WI38 (cell line): Measurements from ENCODE around the gene PPM1B.
"Not testable (repeated sequence)": the region's sequence is repeated elsewhere in the genome, so short reads cannot be mapped to it uniquely, and the experiment has no call there.

ENCODE experiments used
- H3K4me3 ChIP-seq: 2 replicates; pipeline ENCODE4 v1.5.1; 2011; ENCODE audit warnings: low read depth, mild to moderate bottlenecking, control low read depth, low read length
- TF ChIP-seq, protein P1 (sequence below): IDR thresholded peaks from 2 replicates; pipeline ENCODE4 v1.5.1; 2012; ENCODE audit warnings: low read depth, mild to moderate bottlenecking, control low read depth, low read length

PPM1B gene

DNA sequence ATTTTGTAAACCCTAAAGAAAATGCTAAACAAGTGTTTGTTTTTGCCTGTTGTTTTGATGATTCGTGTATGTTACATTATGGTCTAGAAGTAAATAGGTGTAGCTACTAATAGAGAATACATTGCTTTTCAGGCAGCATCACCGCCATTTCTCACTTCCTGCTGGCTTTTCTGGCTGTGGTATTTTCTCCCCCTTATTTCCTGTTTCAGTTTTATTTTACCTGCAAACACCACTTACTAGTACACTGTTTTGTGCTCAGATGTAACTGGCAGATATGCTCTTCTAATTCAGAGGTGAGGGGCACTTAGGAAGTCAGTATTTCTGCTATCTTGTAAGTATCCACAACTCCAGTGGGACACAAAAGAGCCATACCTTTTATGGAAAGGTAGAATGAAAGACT lies 68.5 kb downstream of the PPM1B start:
- no peak overlapping the region for H3K4me3 ChIP-seq
- TF ChIP-seq, protein P1, sequence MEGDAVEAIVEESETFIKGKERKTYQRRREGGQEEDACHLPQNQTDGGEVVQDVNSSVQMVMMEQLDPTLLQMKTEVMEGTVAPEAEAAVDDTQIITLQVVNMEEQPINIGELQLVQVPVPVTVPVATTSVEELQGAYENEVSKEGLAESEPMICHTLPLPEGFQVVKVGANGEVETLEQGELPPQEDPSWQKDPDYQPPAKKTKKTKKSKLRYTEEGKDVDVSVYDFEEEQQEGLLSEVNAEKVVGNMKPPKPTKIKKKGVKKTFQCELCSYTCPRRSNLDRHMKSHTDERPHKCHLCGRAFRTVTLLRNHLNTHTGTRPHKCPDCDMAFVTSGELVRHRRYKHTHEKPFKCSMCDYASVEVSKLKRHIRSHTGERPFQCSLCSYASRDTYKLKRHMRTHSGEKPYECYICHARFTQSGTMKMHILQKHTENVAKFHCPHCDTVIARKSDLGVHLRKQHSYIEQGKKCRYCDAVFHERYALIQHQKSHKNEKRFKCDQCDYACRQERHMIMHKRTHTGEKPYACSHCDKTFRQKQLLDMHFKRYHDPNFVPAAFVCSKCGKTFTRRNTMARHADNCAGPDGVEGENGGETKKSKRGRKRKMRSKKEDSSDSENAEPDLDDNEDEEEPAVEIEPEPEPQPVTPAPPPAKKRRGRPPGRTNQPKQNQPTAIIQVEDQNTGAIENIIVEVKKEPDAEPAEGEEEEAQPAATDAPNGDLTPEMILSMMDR, result no peak

DNA sequence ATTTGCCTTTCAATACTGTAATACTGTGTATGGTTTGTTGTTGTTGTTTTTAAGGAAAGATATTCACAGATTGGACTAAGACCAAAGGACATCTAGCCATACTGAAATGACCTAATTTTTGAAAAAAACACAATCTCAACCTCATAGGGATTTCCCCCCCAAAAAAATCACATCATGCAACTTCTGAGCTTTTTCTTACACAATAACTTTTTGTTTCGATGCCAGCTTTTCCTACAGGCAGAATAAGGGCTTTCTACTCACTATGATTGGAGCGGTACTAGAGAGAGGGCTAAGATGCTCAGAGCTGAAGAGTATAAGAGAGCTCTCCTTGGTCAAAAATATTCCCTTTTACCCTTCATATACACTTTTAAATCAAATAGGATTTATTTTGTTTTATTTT lies 74.2 kb downstream of the PPM1B start:
- H3K4me3 ChIP-seq, result no peak overlapping the region
- TF ChIP-seq, protein P1, result no peak

DNA sequence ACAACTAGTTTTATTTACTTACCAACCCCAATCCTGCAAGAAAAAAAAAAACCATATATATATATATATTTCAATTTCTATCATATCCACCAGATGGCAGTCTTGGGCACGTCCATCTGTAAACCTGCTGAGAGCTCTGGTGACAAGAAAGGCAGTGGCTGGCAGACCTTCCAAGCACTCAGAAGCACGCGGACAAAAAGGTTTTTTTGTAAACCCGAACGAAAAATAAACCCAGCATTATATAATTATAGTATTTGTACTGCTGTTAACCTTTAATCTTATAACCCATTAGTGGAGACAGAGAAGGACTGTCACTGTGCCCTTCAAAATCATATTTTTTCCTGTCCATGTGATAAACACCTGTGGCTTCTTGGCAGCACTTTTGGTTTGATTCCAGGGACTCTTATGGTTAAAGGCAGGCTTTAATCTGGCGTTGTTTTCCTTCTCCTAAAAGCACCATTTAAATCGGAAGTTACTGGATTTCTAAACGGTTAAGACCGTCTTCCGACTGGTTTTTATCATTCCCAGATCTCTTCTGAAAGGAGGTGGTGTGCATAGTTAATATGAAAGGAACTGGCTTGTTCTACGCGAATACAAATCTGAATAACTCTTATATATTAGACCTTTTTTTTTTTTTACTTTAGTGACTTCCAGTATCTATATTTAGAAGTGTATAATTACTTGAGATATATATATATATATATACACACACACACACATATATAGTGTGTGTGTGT lies 75.6 kb downstream of the PPM1B start:
- peak overlapping the region; percentile 7 for H3K4me3 ChIP-seq
- TF ChIP-seq, protein P1, result peak; percentile 42

DNA sequence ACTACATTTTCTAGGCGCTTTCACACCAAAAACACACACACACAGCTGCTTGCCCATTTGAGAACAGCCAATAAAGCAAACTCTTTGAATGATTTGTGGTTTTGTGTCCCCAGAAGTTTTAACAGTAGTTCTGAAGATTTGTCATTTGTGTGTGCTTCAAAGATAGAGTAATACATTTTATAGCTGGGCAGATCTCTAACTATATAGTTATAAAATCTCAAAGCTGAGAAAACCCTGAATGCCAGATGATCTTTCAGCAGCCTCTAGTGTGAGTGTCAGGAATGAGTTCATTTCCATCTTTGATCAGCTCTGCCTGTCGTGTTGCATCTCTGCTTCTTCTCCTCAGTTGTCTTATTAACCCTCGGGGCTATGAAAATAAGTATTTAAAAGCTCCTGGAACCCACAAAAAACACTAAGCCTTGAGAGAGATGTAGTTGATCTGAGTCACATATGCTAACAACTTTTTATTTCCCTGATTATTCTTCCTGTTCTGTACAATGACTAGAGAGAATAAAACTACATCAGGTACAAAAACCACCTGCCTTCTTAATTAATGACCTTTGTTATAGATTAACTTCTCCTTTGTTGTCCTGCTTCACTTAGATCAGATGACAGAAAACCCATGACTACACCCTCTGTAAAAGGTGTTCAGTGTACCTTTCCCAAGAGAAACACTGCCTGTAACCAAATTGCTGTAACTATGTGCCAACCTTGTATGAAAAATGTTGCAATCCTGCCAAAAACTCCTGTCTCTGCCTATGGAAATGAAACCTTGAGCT lies 76.6 kb downstream of the PPM1B start:
- H3K4me3 ChIP-seq, result no peak overlapping the region
- TF ChIP-seq, protein P1, result no peak

DNA sequence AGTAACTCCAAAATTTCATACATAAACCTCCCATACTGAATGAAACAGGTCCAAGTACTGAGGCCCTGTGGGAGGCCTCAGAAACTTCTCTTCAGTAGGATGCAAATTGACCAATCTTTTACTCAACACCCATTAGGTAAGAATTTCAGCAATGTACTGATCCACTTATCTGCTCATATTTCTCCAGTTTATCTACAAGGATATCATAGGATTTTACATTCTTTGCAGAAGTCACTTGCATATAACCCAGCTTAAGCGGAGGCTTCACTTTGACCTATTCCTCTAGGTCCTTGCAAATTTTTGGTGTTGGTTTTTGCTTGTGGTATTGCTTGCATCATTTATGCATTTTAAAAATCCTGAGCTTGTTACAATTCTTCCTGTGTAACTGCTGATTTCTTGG lies 77.8 kb downstream of the PPM1B start:
- H3K4me3 ChIP-seq, result no peak overlapping the region

DNA sequence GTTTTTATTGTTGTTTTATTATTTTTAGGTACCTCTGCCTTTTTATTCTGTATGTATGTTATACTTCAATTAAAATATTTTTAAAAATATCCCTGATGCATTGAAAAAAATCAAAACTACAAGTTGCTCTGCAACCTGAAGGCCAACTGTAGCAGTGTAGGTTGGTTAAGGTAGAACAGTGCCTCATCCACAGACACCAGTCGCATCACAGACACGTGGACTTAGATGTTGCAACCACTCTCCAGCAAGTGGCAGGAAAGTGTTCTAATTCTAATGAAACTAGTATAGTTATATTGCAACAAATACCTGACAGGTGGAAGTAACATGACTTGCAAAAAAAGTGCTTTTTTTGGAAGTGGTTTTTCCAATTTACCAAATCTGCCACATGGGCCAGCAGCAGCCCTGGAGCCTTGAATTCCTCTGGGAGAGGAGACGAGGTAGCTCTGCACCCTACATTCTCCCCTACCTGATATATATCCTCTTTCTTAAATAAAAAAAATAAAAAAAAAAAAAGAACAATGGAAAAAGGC lies 78.2 kb downstream of the PPM1B start:
- TF ChIP-seq, protein P1, result no peak

More for the DNA sequence above, 77.8 kb downstream of the PPM1B start:
- TF ChIP-seq, protein P1, result no peak

DNA sequence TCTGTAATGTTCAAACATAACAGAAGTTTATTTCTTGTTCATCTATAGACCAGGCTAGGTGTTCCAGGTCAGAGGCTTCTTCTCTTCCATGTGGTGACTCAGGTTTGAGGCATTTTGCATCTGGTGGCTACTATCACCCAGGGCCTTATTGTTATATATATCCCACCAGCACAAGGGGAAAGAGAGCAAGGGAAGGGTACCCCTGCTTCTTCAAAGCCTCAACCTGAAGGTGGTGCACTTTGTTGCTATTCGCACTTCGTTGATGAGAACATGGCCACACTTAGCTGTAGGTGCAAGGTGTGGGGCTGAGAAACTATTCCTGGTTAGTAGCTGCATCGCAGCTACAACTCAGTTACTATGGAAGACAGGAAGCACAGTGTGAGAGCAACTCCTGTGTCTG lies 79.2 kb downstream of the PPM1B start:
- H3K4me3 ChIP-seq, result no peak overlapping the region
- TF ChIP-seq, protein P1, result no peak

More for the DNA sequence above, 78.2 kb downstream of the PPM1B start:
- H3K4me3 ChIP-seq, result no peak overlapping the region

DNA sequence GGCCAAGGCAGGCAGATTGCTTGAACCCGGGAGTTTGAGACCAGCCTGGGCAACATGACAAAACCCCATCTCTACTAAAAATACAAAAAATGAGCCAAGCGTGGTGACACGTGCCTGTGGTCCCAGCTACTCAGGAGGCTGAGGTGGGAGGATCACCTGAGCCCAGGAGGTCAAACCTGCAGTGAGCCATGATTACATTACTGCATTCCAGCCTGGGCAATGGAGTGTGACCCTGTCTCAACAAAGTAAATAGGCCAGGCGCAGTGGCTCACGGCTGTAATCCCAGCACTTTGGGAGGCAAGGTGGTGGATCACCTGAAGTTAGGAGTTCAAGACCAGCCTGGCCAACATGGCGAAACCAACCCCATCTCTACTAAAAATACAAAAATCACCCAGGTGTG lies 80.6 kb downstream of the PPM1B start:
- not testable (repeated sequence) for H3K4me3 ChIP-seq
